SU-DHL-6 (cell line): ENCODE data around the gene STAM.

Experiments
- H2AFZ ChIP-seq: fragments of 200-600 bp; sonication (generic); 2 replicates; pipeline ENCODE4 v1.6.1; 2014; ENCODE audit warnings: low read depth, mild to moderate bottlenecking, moderate library complexity, mixed read lengths, antibody characterized with exemption, low read length; ENCODE audit not compliant: severe bottlenecking
- H3F3A ChIP-seq: fragments of 200-600 bp; shearing (Covaris generic); 2 replicates; pipeline ENCODE4 v1.6.0; 2016; ENCODE audit warnings: antibody characterized with exemption, mild to moderate bottlenecking; ENCODE audit not compliant: insufficient read depth
- H3K27ac ChIP-seq: fragments of 200-600 bp; sonication (generic); 2 replicates; pipeline ENCODE4 v1.5.1; 2016; ENCODE audit warnings: low read depth, mild to moderate bottlenecking, low read length, moderate library complexity, mixed read lengths
- H3K27me3 ChIP-seq: fragments of 200-600 bp; sonication (generic), shearing (Covaris generic); 2 replicates; pipeline ENCODE4 v1.6.0; 2014; ENCODE audit warnings: mild to moderate bottlenecking, low read length
- H3K36me3 ChIP-seq: fragments of 200-600 bp; sonication (generic); 2 replicates; pipeline ENCODE4 v1.6.1; 2014; ENCODE audit warnings: mild to moderate bottlenecking, low read length, mixed read lengths
- H3K4me2 ChIP-seq: fragments of 300-600, 200-600 bp; shearing (Covaris generic), sonication (generic); 2 replicates; pipeline ENCODE4 v1.6.0; 2014; ENCODE audit warnings: low read length, low read depth, mild to moderate bottlenecking; ENCODE audit not compliant: poor library complexity, severe bottlenecking
- H3K4me3 ChIP-seq: fragments of 200-600 bp; sonication (generic); 2 replicates; pipeline ENCODE4 v1.5.1; 2014; ENCODE audit warnings: antibody characterized with exemption, low read length, mild to moderate bottlenecking, mixed read lengths; ENCODE audit not compliant: insufficient read depth, poor library complexity, severe bottlenecking
- H3K79me2 ChIP-seq: fragments of 200-600 bp; sonication (generic); 2 replicates; pipeline ENCODE4 v1.6.1; 2014; ENCODE audit warnings: mild to moderate bottlenecking, low read length, moderate library complexity; ENCODE audit not compliant: insufficient read depth
- H3K9ac ChIP-seq: fragments of 200-600 bp; sonication (generic); 2 replicates; pipeline ENCODE4 v1.7.0; 2014; ENCODE audit warnings: mild to moderate bottlenecking, low read length
- H3K9me2 ChIP-seq: fragments of 200-600 bp; sonication (generic); replicated peaks from 2 replicates; pipeline ENCODE4 v1.6.1; 2014; ENCODE audit warnings: low read length; ENCODE audit not compliant: insufficient read depth
- H3K9me3 ChIP-seq: fragments of 200-600 bp; sonication (generic); 2 replicates; pipeline ENCODE4 v1.6.1; 2014; ENCODE audit warnings: low read length, mixed read lengths; ENCODE audit not compliant: insufficient read depth
- H4K20me1 ChIP-seq: fragments of 200-600 bp; sonication (generic); 2 replicates; pipeline ENCODE4 v1.6.1; 2014; ENCODE audit warnings: low read depth, mild to moderate bottlenecking, antibody characterized with exemption, low read length, moderate library complexity, mixed read lengths
- CTCF ChIP-seq: fragments of 200-600 bp; sonication (generic); IDR thresholded peaks from one replicate; pipeline ENCODE4 v1.5.1; 2017; ENCODE audit warnings: antibody characterized with exemption, mild to moderate bottlenecking, low read length, moderate library complexity; ENCODE audit not compliant: insufficient read depth, poor library complexity, severe bottlenecking
- EZH2phosphoT487 ChIP-seq: fragments of 200-600 bp; sonication (generic), shearing (Covaris generic); conservative IDR thresholded peaks from 2 replicates; pipeline ENCODE4 v1.6.1; 2018; ENCODE audit warnings: mild to moderate bottlenecking, antibody characterized with exemption, low read length, moderate library complexity, mixed read lengths

Gene STAM

DNA sequence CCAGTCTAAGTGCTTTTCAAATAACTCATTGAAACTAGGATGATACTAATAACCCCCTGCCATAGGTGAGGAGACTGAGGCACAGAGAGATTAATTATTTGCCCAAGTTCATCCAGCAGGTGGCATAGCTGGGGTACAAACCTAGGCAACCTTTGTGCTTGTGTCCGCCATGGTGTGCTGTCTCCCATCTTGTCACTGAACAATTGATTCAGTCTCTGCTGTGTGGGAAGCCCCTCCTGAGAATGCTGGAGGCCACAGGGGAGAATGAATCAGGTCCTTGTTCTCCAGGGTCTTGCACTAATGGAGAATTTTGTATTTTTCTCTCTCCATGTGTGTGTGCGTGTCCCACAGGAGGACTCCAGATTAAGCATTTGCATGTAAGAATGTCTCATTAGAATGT, 92.3 kb downstream of the STAM start:
- no peak overlapping the region for H3K27ac ChIP-seq
- H3K9me3 ChIP-seq, result no peaks in the 10 kb centered on the region
- no peaks in the 10 kb centered on the region for H3K27me3 ChIP-seq
- H3K9me2 ChIP-seq, result no peaks in the 10 kb centered on the region
- H3F3A ChIP-seq, result no peaks in the 10 kb centered on the region
- no peaks in the 10 kb centered on the region for H3K79me2 ChIP-seq
- H2AFZ ChIP-seq, result no peak overlapping the region
- no peak overlapping the region for H3K4me3 ChIP-seq
- H4K20me1 ChIP-seq, result no peaks in the 10 kb centered on the region
- no peak overlapping the region for H3K4me2 ChIP-seq
- no peak overlapping the region for H3K9ac ChIP-seq
- no peaks in the 10 kb centered on the region for H3K36me3 ChIP-seq
- TF ChIP-seq EZH2phosphoT487 (no peak), CTCF (no peak)

DNA sequence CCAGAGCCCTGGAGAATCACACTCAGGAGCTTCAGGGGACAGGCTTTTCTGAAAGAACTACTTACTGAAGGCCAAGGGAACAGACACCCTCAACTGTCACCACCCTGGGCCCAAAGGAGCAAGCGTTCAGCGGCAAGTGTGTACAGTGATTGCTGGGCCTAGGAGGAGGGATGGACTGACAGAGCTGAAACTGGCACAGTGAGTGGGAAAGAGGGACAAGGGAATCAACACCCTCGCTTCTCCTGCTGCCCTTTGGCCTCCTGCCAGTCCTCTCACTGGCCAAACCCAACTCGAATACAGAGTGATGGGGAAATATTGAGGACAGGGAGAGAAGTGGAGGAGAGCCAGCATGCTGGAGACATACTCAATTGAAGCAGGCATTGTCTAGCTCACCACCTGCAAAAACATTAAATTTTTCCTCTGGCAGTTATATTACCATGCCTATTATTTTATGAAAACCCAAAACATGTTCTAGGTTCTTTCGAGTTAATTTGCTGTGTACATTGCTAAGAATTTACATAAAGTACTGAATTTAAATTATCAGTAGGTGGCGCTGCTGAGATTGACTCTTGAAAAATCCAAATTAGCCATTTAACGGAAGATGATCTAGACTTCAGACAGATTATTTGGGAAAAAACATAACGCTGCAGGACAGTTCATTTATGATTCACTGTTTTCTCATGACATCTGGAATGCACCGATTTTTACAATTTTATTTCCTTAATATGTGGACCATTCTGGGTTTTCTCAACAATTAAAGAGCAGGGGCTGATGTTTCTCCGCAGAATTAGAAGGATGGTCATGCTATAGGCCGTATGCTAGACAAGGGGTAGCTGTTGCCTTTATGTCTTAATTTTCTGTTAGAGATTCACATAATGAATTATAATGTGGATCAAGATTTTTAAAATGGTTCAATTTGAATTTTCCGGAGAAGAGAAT, 93.3 kb downstream of the STAM start:
- Histone ChIP-seq H3K79me2 (no peaks in the 10 kb centered on the region), H3F3A (no peaks in the 10 kb centered on the region), H2AFZ (no peak overlapping the region), H4K20me1 (no peaks in the 10 kb centered on the region), H3K9me2 (no peaks in the 10 kb centered on the region), H3K27ac (no peak overlapping the region), H3K9ac (no peak overlapping the region), H3K27me3 (no peaks in the 10 kb centered on the region), H3K36me3 (no peaks in the 10 kb centered on the region), H3K4me3 (no peak overlapping the region), H3K9me3 (no peaks in the 10 kb centered on the region), H3K4me2 (no peak overlapping the region)
- TF ChIP-seq EZH2phosphoT487 (no peak), CTCF (peak; percentile 43)

GRCh38 chr10:17740668-17741067, 96.7 kb downstream of the STAM start:
- Histone ChIP-seq H4K20me1 (no peaks in the 10 kb centered on the region), H3K4me2 (no peak overlapping the region), H3K36me3 (no peaks in the 10 kb centered on the region), H3K9ac (no peak overlapping the region), H3K79me2 (no peaks in the 10 kb centered on the region), H3K9me2 (no peaks in the 10 kb centered on the region), H3K9me3 (no peaks in the 10 kb centered on the region), H3K27ac (no peak overlapping the region), H2AFZ (no peak overlapping the region), H3F3A (no peaks in the 10 kb centered on the region), H3K27me3 (no peaks in the 10 kb centered on the region), H3K4me3 (no peak overlapping the region)
- TF ChIP-seq CTCF, result no peak
- no peak for TF ChIP-seq EZH2phosphoT487
